Heart left ventricle (tissue), 13 donors: Measurements from ENCODE around the gene COG4.

Source experiments
- CTCF ChIP-seq, 12 donors: fragments of 200-600 bp; sonication (generic) in 4 of 12; IDR thresholded peaks; one replicate each; pipeline versions ENCODE4 v1.5.0 to v1.8.0; 2018 to 2022; ENCODE audit warnings: antibody characterized with exemption in 12 of 12, mild to moderate bottlenecking in 5 of 12
- POLR2A ChIP-seq, 2 donors: fragments of 450-650 bp; IDR thresholded peaks; one replicate each; pipeline ENCODE4 v1.6.1; 2017; ENCODE audit warnings: antibody characterized with exemption in 2 of 2, mild to moderate bottlenecking in 2 of 2, moderate library complexity in 2 of 2
- donor health status: ischemic (EF 13 %, LVEDD 7.1; RV severe dilation, severe dysfunction).
- donor health status: DM: no; HTN: yes; CAD: no.
- donor health status: DM: no; HTN: no; CAD: no.
- donor health status: ischemic (EF 25% LVEDD 6.9; RV normal size, moderate dysfunction).
- donor health status: ischemic (EF 25% LVEDD 5.7; RV mildly dilated, moderate dysfunction).
- donor health status: ischemic (EF 35%, LVEDD 5.7; RV mildly dilated, moderate dysfunction).
- donor health status: nonischemic (EF 11% LVEDD 7.7; RV severe dilation, severe dysfunction).
- donor health status: DM: yes; HTN: yes; CAD: no.
- donor health status: PGD.
- donor health status: ischemic (EF 29% LVEDD 5.4; RV normal size, mild dysfunction).
- donor health status: nonischemic (EF 23%, LVEDD 6.1; RV moderate dilation, normal function).

- no peak for TF ChIP-seq CTCF (IDR thresholded peaks at IDR 0.05)
- TF ChIP-seq POLR2A (IDR thresholded peaks at IDR 0.05), result no peak
Observed at GRCh38 chr16:70467608-70468007, 55.7 kb downstream of the COG4 start.
